ENCODE measurements around the gene LRRC66. TPM values are rescaled to one million over a fixed set of nuclear protein-coding genes. Genes with fewer than 3 reads are reported as not detected.

LRRC66 gene
- polyA plus RNA-seq, 1 donor (not counting 4 experiments of a cell fraction or from before 2014, with no cell fraction given) = 0.28 TPM

DNA sequence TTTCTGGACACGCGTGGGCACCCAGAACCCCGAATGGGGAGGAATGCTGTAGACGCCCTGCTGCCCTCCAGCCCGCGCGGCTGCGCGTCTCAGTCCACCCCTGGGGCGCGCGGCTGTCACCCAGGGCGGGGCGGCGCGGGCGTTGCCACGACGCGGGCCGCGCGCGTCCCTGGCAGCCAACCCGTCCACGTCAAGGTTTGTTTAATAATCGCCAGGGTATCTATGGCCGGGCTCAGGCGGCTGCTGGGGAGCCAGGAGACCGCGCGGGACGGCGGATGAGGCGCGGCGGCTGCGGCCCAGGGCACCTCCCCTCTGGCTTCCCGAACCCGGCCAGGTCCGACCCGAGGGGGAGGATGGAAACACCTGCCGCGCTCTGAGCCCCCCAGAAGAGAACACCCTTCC lies 31.1 kb upstream of the LRRC66 start, which contains the start of gene SPATA18:
Gene SPATA18, plus strand, starts transcription at position 92 of the 402 bp plus-strand sequence. CDS start 401 bp downstream, outside the sequence.
- Histone ChIP-seq H3K27ac (ENCODE audit: control insufficient read depth, insufficient read depth, low read length) (peak within 1 kb of the TSS; percentile 77), H4K20me1 (ENCODE audit: control insufficient read depth, extremely low read depth, insufficient read depth, low read length) (no peaks in the 10 kb centered on the region), H3K36me3 (ENCODE audit: control insufficient read depth in 2 of 2, extremely low read depth in 1 of 2, insufficient read depth in 2 of 2, low read length in 2 of 2) (no peaks in the 10 kb centered on the region), H3K9ac (ENCODE audit: control insufficient read depth, extremely low read depth, insufficient read depth, low read length) (peak within 1 kb of the TSS; percentile 80), H3K4me1 (ENCODE audit: control insufficient read depth, extremely low read depth, insufficient read depth, low read length) (peaks cover 14% of the 10 kb centered on the region), H2AFZ (ENCODE audit: control insufficient read depth, low read length) (peak within 1 kb of the TSS; percentile 97), H3K9me1 (ENCODE audit: control insufficient read depth, extremely low read depth, insufficient read depth, low read length) (no peaks in the 10 kb centered on the region), H3K79me2 (ENCODE audit: control insufficient read depth, insufficient read depth, low read length) (no peaks in the 10 kb centered on the region), H3K9me3 (ENCODE audit: control insufficient read depth, low read depth, low read length) (no peaks in the 10 kb centered on the region), H3K4me2 (ENCODE audit: control insufficient read depth, extremely low read depth, insufficient read depth, low read depth, low read length) (peak within 1 kb of the TSS; percentile 90), H3K4me3 (ENCODE audit: control insufficient read depth in 2 of 3, extremely low read depth in 1 of 3, insufficient read depth in 2 of 3, low read depth in 1 of 3, low read length in 3 of 3) (peak within 1 kb of the TSS; percentile 62 to 92 (median 73)), H3K27me3 (ENCODE audit: control insufficient read depth, extremely low read depth, insufficient read depth, low read length) (no peaks in the 10 kb centered on the region)
- FAIRE-seq = no peak
- DNase-seq (ENCODE audit: low read depth, low spot score) = no peak
- dilution Hi-C loops (cut with MboI; ENCODE audit: extremely low pct_ligation_motif_present, low sequenced_read_pairs) = no loop called here
- no peak for TF ChIP-seq EZH2 (IDR thresholded peaks at IDR 0.05; ENCODE audit: low read length)
- TF ChIP-seq, protein P1, sequence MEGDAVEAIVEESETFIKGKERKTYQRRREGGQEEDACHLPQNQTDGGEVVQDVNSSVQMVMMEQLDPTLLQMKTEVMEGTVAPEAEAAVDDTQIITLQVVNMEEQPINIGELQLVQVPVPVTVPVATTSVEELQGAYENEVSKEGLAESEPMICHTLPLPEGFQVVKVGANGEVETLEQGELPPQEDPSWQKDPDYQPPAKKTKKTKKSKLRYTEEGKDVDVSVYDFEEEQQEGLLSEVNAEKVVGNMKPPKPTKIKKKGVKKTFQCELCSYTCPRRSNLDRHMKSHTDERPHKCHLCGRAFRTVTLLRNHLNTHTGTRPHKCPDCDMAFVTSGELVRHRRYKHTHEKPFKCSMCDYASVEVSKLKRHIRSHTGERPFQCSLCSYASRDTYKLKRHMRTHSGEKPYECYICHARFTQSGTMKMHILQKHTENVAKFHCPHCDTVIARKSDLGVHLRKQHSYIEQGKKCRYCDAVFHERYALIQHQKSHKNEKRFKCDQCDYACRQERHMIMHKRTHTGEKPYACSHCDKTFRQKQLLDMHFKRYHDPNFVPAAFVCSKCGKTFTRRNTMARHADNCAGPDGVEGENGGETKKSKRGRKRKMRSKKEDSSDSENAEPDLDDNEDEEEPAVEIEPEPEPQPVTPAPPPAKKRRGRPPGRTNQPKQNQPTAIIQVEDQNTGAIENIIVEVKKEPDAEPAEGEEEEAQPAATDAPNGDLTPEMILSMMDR (optimal IDR thresholded peaks at IDR 0.05 in 1 of 3, IDR thresholded peaks at IDR 0.05 in 1 of 3, conservative IDR thresholded peaks at IDR 0.05 in 1 of 3; ENCODE audit: extremely low read depth in 1 of 3, insufficient read depth in 2 of 3, low read length in 3 of 3) = no peak

DNA sequence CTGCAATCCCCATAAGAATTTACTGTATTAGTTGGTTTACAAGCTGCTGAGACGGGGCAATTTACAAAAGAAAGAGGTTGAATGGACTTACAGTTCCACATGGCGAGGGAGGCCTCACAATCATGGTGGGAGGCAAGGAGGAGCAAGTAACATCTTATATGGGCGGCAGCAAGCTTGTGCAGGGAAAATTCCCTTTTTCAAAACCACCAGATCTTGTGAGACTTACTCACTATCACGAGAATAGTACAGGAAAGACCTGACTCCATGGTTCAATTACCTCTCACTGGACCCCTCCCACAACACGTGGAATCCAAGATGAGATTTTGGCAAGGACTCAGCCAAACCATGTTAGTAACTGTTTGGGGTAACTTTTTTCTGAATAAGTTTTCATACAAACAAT lies 29.1 kb upstream of the LRRC66 start:
- no peak for FAIRE-seq

More for the DNA sequence above, 29.1 kb upstream of the LRRC66 start:
- Histone ChIP-seq H3K27me3 (ENCODE audit: control insufficient read depth, extremely low read depth, insufficient read depth, low read length) (no peaks in the 10 kb centered on the region), H3K9ac (ENCODE audit: control insufficient read depth, extremely low read depth, insufficient read depth, low read length) (no peak overlapping the region), H3K4me2 (ENCODE audit: control insufficient read depth, extremely low read depth, insufficient read depth, low read depth, low read length) (no peak overlapping the region), H3K4me1 (ENCODE audit: control insufficient read depth, extremely low read depth, insufficient read depth, low read length) (peaks cover 14% of the 10 kb centered on the region), H3K9me1 (ENCODE audit: control insufficient read depth, extremely low read depth, insufficient read depth, low read length) (no peaks in the 10 kb centered on the region), H2AFZ (ENCODE audit: control insufficient read depth, low read length) (no peak overlapping the region), H3K79me2 (ENCODE audit: control insufficient read depth, insufficient read depth, low read length) (no peaks in the 10 kb centered on the region), H3K36me3 (ENCODE audit: control insufficient read depth in 2 of 2, extremely low read depth in 1 of 2, insufficient read depth in 2 of 2, low read length in 2 of 2) (no peaks in the 10 kb centered on the region), H4K20me1 (ENCODE audit: control insufficient read depth, extremely low read depth, insufficient read depth, low read length) (no peaks in the 10 kb centered on the region), H3K9me3 (ENCODE audit: control insufficient read depth, low read depth, low read length) (no peaks in the 10 kb centered on the region), H3K4me3 (ENCODE audit: control insufficient read depth in 2 of 3, extremely low read depth in 1 of 3, insufficient read depth in 2 of 3, low read depth in 1 of 3, low read length in 3 of 3) (no peak overlapping the region), H3K27ac (ENCODE audit: control insufficient read depth, insufficient read depth, low read length) (no peak overlapping the region)
- no peak for DNase-seq (ENCODE audit: low read depth, low spot score)
- dilution Hi-C loops (cut with MboI; ENCODE audit: extremely low pct_ligation_motif_present, low sequenced_read_pairs) = no loop called here
- TF ChIP-seq EZH2 (IDR thresholded peaks at IDR 0.05; ENCODE audit: low read length) = no peak
- TF ChIP-seq, protein P1 (optimal IDR thresholded peaks at IDR 0.05 in 1 of 3, IDR thresholded peaks at IDR 0.05 in 1 of 3, conservative IDR thresholded peaks at IDR 0.05 in 1 of 3; ENCODE audit: extremely low read depth in 1 of 3, insufficient read depth in 2 of 3, low read length in 3 of 3) = no peak

Measured in keratinocyte (primary cell).